ENCODE results near the gene ACO2. TPM values are rescaled to one million over a fixed set of nuclear protein-coding genes. Genes with fewer than 3 reads are reported as not detected.

Gene ACO2
- total and polyA plus RNA-seq, 2 of the 4 experiments (the other 2 are of a cell fraction): 71.3 to 72.9 TPM

GRCh38 chr22:41501209-41501608 is 32.3 kb downstream of the ACO2 start:
- Histone ChIP-seq H2AFZ (replicated peaks; ENCODE audit: low read length, poor library complexity) (no peak overlapping the region), H3K56ac (ENCODE audit: extremely low read depth, insufficient read depth, low read length) (no peak overlapping the region), H3K4me3 (ENCODE audit: insufficient read depth, low read depth, low read length) (no peak overlapping the region), H4K20me1 (ENCODE audit: insufficient read depth, low read length) (peaks cover 15% of the 10 kb centered on the region), H3K27ac (ENCODE audit: insufficient read depth, low read length) (no peak overlapping the region), H3K4me1 (ENCODE audit: control insufficient read depth, insufficient read depth, low read length) (no peaks in the 10 kb centered on the region), H2BK20ac (ENCODE audit: low read depth, low read length) (no peak overlapping the region), H2AK5ac (ENCODE audit: low read depth, low read length) (no peak overlapping the region), H2AK9ac (replicated peaks; ENCODE audit: low read depth, low read length, poor library complexity) (no peak overlapping the region), H3K18ac (ENCODE audit: low read depth, low read length) (no peak overlapping the region), H4K91ac (ENCODE audit: insufficient read depth, low read depth, low read length) (no peak overlapping the region), H2BK120ac (ENCODE audit: low read depth, low read length) (no peak overlapping the region), H3K36me3 (ENCODE audit: control insufficient read depth, insufficient read depth, low read length) (peaks cover 24% of the 10 kb centered on the region), H3K27me3 (ENCODE audit: control insufficient read depth, insufficient read depth, low read length) (no peaks in the 10 kb centered on the region), H3K79me1 (ENCODE audit: low read depth in 1 of 2, low read length in 2 of 2) (peaks cover 27 to 61% of the 10 kb centered on the region in 2 experiments), H3K4me2 (ENCODE audit: low read depth, low read length) (no peak overlapping the region), H3K23ac (ENCODE audit: low read depth, low read length) (no peak overlapping the region), H4K8ac (ENCODE audit: low read depth in 2 of 2, low read length in 2 of 2) (no peak overlapping the region), H3K9ac (ENCODE audit: low read depth, low read length) (no peak overlapping the region), H4K5ac (ENCODE audit: low read depth, low read length) (no peak overlapping the region), H3K9me3 (ENCODE audit: control insufficient read depth, insufficient read depth, low read length) (no peaks in the 10 kb centered on the region), H3K9me1 (ENCODE audit: insufficient read depth, low read length) (peaks cover 11% of the 10 kb centered on the region; the same call in 1 of the 2 replicates), H2BK15ac (ENCODE audit: low read depth, low read length) (no peak overlapping the region), H3K4ac (ENCODE audit: low read depth, low read length) (no peak overlapping the region), H2BK5ac (ENCODE audit: low read depth, low read length, poor library complexity, severe bottlenecking) (no peak overlapping the region), H3K14ac (replicated peaks; ENCODE audit: low read depth, low read length) (no peak overlapping the region)
- no TSS peak for BruUV-seq (replicated peaks)
- ChIA-PET CTCF (no interaction called here), POLR2A (ENCODE audit: unreplicated experiment) (no interaction called here)
- peak; percentile 48; the same call in 1 of the 2 replicates for ATAC-seq (ENCODE audit: low read depth)
- no peak for DNase-seq
- intact Hi-C loops (cut with micrococcal nuclease) (no loop called here), in situ Hi-C loops (cut with MboI; ENCODE audit: low sequenced_read_pairs) (loop anchor here (25.0 kb wide), 1 partner anchor 564 kb away; no protein-coding TSS in a partner anchor), dilution Hi-C loops (cut with HindIII; ENCODE audit: low sequenced_read_pairs, unreplicated experiment) (no loop called here)
- TF ChIP-seq CTCF (conservative IDR thresholded peaks at IDR 0.05; ENCODE audit: low read depth, low read length) (0 out of 2 replicates have a peak, but pooled peaks have one; percentile 16), RAD21 (IDR thresholded peaks at IDR 0.05; ENCODE audit: low read length) (peak; percentile 43), CEBPB (IDR thresholded peaks at IDR 0.05; ENCODE audit: low read depth, low read length) (no peak), SMC3 (IDR thresholded peaks at IDR 0.05; ENCODE audit: low read depth, low read length) (peak; percentile 19; the same call in 1 of the 2 replicates), POLR2A (IDR thresholded peaks at IDR 0.05; ENCODE audit: low read depth, low read length) (no peak)
- WGBS, 2 experiments (ENCODE audit: extremely low coverage in 2 of 2, insufficient read length in 1 of 2): no CpG with 5 or more reads among the region's 5 CpGs
